Measurements from ENCODE around the gene PASK.

DNA sequence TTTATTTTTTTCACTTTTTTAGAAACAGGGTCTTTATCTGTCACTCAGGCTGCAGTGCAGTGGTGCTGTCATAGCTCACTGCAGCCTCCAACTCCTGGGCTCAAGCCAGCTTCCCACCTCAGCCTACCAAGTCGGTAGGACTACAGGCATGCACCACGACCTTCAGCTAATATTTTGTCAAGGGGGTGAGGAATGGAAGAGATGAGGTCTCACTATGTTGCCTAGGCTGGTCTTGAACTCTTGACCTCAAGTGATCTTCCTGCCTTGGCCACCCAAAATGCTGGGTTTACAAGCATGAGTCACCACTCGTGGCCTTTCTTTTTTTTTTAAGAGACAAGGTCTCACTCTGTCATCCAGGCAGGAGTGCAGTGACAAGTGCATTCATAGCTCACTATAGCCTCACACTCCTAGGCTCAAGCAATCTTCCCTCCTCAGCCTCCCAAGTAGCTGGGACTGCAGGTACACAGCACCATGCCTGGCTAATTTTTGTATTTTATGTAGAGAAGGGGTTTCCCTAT lies 14.4 kb upstream of the PASK start:
- TF ChIP-seq, protein P1, sequence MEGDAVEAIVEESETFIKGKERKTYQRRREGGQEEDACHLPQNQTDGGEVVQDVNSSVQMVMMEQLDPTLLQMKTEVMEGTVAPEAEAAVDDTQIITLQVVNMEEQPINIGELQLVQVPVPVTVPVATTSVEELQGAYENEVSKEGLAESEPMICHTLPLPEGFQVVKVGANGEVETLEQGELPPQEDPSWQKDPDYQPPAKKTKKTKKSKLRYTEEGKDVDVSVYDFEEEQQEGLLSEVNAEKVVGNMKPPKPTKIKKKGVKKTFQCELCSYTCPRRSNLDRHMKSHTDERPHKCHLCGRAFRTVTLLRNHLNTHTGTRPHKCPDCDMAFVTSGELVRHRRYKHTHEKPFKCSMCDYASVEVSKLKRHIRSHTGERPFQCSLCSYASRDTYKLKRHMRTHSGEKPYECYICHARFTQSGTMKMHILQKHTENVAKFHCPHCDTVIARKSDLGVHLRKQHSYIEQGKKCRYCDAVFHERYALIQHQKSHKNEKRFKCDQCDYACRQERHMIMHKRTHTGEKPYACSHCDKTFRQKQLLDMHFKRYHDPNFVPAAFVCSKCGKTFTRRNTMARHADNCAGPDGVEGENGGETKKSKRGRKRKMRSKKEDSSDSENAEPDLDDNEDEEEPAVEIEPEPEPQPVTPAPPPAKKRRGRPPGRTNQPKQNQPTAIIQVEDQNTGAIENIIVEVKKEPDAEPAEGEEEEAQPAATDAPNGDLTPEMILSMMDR (IDR thresholded peaks at IDR 0.05): no peak
- no peak for TF ChIP-seq POLR2A (IDR thresholded peaks at IDR 0.05)
